ENCODE results near the gene UHMK1.
"Not testable (repeated sequence)": the region's sequence is repeated elsewhere in the genome, so short reads cannot be mapped to it uniquely, and the experiment has no call there.

UHMK1 gene

GRCh38 chr1:162565460-162565859 is 67.8 kb downstream of the UHMK1 start:
- H3K9ac ChIP-seq (ENCODE audit: low read length in 2 of 2), result no peak overlapping the region
- H3K9me3 ChIP-seq (ENCODE audit: control insufficient read depth in 2 of 2, low read length in 2 of 2), result no peaks in the 10 kb centered on the region
- no peak overlapping the region for H3K4me3 ChIP-seq (ENCODE audit: low read length in 2 of 2)
- peaks cover 7% of the 10 kb centered on the region for H3K4me1 ChIP-seq (ENCODE audit: control insufficient read depth, insufficient read depth, low read length)
- no peak overlapping the region for H3K27ac ChIP-seq (ENCODE audit: low read length)
- H3K36me3 ChIP-seq (ENCODE audit: control insufficient read depth in 2 of 2, insufficient read depth in 2 of 2, low read length in 2 of 2), result peaks cover 0 to 8% of the 10 kb centered on the region in 2 donors
- no peaks in the 10 kb centered on the region for H3K27me3 ChIP-seq (ENCODE audit: control insufficient read depth in 1 of 2, insufficient read depth in 2 of 2, low read length in 2 of 2)

DNA sequence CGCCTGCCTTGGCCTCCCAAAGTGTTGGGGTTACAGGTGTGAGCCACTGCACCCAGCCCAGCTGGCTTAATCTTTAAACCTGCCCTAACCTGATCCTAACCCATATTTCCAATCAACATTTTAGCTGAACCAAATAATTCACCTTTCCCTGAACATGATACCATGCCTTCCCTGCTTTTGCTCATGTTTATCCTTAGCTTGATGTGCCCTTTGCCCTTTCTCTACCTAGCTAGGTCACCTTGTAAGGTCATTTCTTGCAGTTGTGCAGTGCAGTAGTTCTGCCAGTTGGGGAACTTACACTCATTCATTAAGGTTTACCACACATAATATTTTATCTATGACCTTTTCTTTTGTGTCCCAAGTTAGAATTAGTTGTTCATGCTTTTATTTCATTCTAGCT is 69.3 kb downstream of the UHMK1 start:
- Histone ChIP-seq H3K27me3 (ENCODE audit: control insufficient read depth in 1 of 2, insufficient read depth in 2 of 2, low read length in 2 of 2) (no peaks in the 10 kb centered on the region), H3K4me1 (ENCODE audit: control insufficient read depth, insufficient read depth, low read length) (peaks cover 2% of the 10 kb centered on the region), H3K36me3 (ENCODE audit: control insufficient read depth in 2 of 2, insufficient read depth in 2 of 2, low read length in 2 of 2) (peaks cover 0 to 8% of the 10 kb centered on the region in 2 donors), H3K9me3 (ENCODE audit: control insufficient read depth in 2 of 2, low read length in 2 of 2) (no peaks in the 10 kb centered on the region), H3K27ac (ENCODE audit: low read length) (no peak overlapping the region), H3K4me3 (ENCODE audit: low read length in 2 of 2) (no peak overlapping the region), H3K9ac (ENCODE audit: low read length in 2 of 2) (no peak overlapping the region)

DNA sequence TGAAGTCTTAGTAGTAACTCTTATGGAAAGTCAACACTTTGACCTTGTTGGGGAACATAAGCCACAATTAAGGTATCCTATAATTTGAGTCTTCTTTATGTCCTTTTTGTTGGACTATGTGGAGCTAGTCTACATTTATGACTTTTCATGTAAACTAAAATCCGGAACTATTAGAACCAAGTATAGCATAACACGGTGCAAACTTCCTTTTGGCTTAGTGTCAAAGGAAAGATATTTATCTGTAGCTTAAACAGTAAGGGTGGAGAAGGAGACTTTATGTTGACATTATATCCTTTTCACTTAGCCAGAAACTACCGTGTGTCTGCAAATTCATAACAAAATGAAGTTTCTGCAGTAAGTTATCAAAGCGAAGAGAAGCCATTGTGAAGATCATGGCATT is 71.2 kb downstream of the UHMK1 start:
- Histone ChIP-seq H3K4me1 (ENCODE audit: control insufficient read depth, insufficient read depth, low read length) (no peaks in the 10 kb centered on the region), H3K27me3 (ENCODE audit: control insufficient read depth in 1 of 2, insufficient read depth in 2 of 2, low read length in 2 of 2) (no peaks in the 10 kb centered on the region), H3K27ac (ENCODE audit: low read length) (no peak overlapping the region), H3K4me3 (ENCODE audit: low read length in 2 of 2) (no peak overlapping the region), H3K9me3 (ENCODE audit: control insufficient read depth in 2 of 2, low read length in 2 of 2) (no peaks in the 10 kb centered on the region), H3K36me3 (ENCODE audit: control insufficient read depth in 2 of 2, insufficient read depth in 2 of 2, low read length in 2 of 2) (peaks cover 0 to 8% of the 10 kb centered on the region in 2 donors), H3K9ac (ENCODE audit: low read length in 2 of 2) (no peak overlapping the region)

GRCh38 chr1:162570718-162571117 is 73.1 kb downstream of the UHMK1 start:
- H3K27ac ChIP-seq (ENCODE audit: low read length), result no peak overlapping the region
- no peaks in the 10 kb centered on the region for H3K4me1 ChIP-seq (ENCODE audit: control insufficient read depth, insufficient read depth, low read length)
- H3K9me3 ChIP-seq (ENCODE audit: control insufficient read depth in 2 of 2, low read length in 2 of 2), result no peaks in the 10 kb centered on the region

GRCh38 chr1:162571121-162571520 is 73.5 kb downstream of the UHMK1 start:
- not testable (repeated sequence) for H3K36me3 ChIP-seq (ENCODE audit: control insufficient read depth in 2 of 2, insufficient read depth in 2 of 2, low read length in 2 of 2); H3K9ac ChIP-seq (ENCODE audit: low read length in 2 of 2); H3K27me3 ChIP-seq (ENCODE audit: control insufficient read depth in 1 of 2, insufficient read depth in 2 of 2, low read length in 2 of 2); H3K4me1 ChIP-seq (ENCODE audit: control insufficient read depth, insufficient read depth, low read length); H3K9me3 ChIP-seq (ENCODE audit: control insufficient read depth in 2 of 2, low read length in 2 of 2); H3K27ac ChIP-seq (ENCODE audit: low read length); H3K4me3 ChIP-seq (ENCODE audit: low read length in 2 of 2)

More at GRCh38 chr1:162570718-162571117, 73.1 kb downstream of the UHMK1 start:
- Histone ChIP-seq H3K4me3 (ENCODE audit: low read length in 2 of 2) (no peak overlapping the region), H3K36me3 (ENCODE audit: control insufficient read depth in 2 of 2, insufficient read depth in 2 of 2, low read length in 2 of 2) (peaks cover 0 to 8% of the 10 kb centered on the region in 2 donors), H3K9ac (ENCODE audit: low read length in 2 of 2) (no peak overlapping the region), H3K27me3 (ENCODE audit: control insufficient read depth in 1 of 2, insufficient read depth in 2 of 2, low read length in 2 of 2) (no peaks in the 10 kb centered on the region)

GRCh38 chr1:162571696-162572095 is 74.1 kb downstream of the UHMK1 start:
- H3K36me3 ChIP-seq (ENCODE audit: control insufficient read depth in 2 of 2, insufficient read depth in 2 of 2, low read length in 2 of 2), result peaks cover 0 to 9% of the 10 kb centered on the region in 2 donors
- H3K9ac ChIP-seq (ENCODE audit: low read length in 2 of 2), result no peak overlapping the region
- no peaks in the 10 kb centered on the region for H3K9me3 ChIP-seq (ENCODE audit: control insufficient read depth in 2 of 2, low read length in 2 of 2)
- H3K4me3 ChIP-seq (ENCODE audit: low read length in 2 of 2), result no peak overlapping the region
- H3K27ac ChIP-seq (ENCODE audit: low read length), result no peak overlapping the region
- no peaks in the 10 kb centered on the region for H3K4me1 ChIP-seq (ENCODE audit: control insufficient read depth, insufficient read depth, low read length)
- H3K27me3 ChIP-seq (ENCODE audit: control insufficient read depth in 1 of 2, insufficient read depth in 2 of 2, low read length in 2 of 2), result no peaks in the 10 kb centered on the region

DNA sequence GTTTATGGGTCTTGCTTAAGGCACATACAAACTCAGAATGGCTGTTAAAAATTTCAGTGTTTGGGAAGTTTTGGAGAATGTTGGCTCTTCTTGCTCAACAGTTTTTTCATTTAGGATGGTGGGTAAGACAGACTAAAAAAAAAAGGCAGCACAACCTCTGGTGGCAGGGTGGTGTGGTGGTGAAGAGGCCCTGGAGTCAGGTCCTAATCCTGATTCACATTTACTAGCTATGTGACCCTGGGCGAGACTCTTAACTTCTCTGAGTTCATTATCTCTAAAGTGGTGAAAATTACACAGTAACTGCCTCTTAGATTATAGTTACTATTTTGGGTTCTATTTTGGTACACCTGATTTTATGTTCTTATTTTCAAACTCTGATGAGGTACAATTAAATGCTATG is 75.5 kb downstream of the UHMK1 start:
- H3K36me3 ChIP-seq (ENCODE audit: control insufficient read depth in 2 of 2, insufficient read depth in 2 of 2, low read length in 2 of 2), result peaks cover 4 to 8% of the 10 kb centered on the region in 2 donors
- no peak overlapping the region for H3K27ac ChIP-seq (ENCODE audit: low read length)
- H3K9ac ChIP-seq (ENCODE audit: low read length in 2 of 2), result no peak overlapping the region
- H3K27me3 ChIP-seq (ENCODE audit: control insufficient read depth in 1 of 2, insufficient read depth in 2 of 2, low read length in 2 of 2), result no peaks in the 10 kb centered on the region
- H3K4me3 ChIP-seq (ENCODE audit: low read length in 2 of 2), result no peak overlapping the region
- no peaks in the 10 kb centered on the region for H3K4me1 ChIP-seq (ENCODE audit: control insufficient read depth, insufficient read depth, low read length)
- no peaks in the 10 kb centered on the region for H3K9me3 ChIP-seq (ENCODE audit: control insufficient read depth in 2 of 2, low read length in 2 of 2)

DNA sequence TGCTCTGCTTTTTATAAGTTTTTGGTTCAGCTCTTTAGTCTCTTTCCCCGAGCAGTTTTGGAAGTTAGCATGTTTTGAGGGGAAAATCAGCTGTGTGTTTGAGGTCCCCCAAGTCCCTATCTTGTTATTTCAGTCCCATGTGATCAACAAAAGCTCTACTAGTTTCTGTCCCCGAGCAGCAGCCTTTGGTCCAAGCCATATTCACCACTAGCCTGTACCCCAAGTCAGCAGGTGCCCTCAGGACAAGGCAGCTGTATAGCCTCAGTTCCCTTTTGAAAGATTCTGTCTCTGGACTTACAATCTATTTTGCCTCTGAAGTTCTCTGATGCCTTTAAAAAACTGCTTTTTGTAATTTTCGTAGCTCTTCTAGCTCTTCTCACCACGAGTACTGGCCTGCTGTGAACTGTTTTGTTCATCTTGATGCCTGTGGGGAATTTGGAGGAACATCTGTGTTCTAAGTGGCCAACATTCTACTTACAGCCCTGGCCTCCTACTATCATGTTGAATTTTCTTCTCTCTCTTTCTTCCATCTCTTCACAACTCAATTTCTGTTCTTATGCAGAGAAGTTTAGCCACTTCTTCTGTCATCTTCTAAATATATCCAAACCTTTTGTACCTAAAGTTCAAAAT is 80.6 kb downstream of the UHMK1 start:
- Histone ChIP-seq H3K9me3 (ENCODE audit: control insufficient read depth in 2 of 2, low read length in 2 of 2) (no peaks in the 10 kb centered on the region), H3K27ac (ENCODE audit: low read length) (no peak overlapping the region), H3K4me3 (ENCODE audit: low read length in 2 of 2) (no peak overlapping the region), H3K4me1 (ENCODE audit: control insufficient read depth, insufficient read depth, low read length) (no peaks in the 10 kb centered on the region), H3K27me3 (ENCODE audit: control insufficient read depth in 1 of 2, insufficient read depth in 2 of 2, low read length in 2 of 2) (no peaks in the 10 kb centered on the region), H3K36me3 (ENCODE audit: control insufficient read depth in 2 of 2, insufficient read depth in 2 of 2, low read length in 2 of 2) (peaks cover 8 to 18% of the 10 kb centered on the region in 2 donors), H3K9ac (ENCODE audit: low read length in 2 of 2) (no peak overlapping the region)

DNA sequence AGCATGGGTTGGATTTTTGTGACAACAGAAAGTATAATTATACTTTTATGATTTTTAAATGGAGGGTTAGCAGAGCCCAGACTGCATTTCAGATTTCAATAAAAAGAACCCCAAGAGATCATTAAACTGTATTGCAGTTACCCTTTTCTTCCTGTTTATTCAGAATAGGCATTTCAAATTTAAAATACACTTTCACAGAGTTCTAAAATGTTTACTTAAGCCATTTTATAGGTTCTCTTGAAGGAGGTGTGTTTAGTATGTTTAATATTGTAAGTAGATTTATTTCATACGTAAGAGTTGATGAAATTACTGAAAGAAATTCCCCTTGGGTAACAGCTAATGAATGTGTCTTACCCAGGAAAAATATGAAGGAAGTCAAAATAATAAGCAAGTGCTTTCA is 81.3 kb downstream of the UHMK1 start:
- no peaks in the 10 kb centered on the region for H3K27me3 ChIP-seq (ENCODE audit: control insufficient read depth in 1 of 2, insufficient read depth in 2 of 2, low read length in 2 of 2)
- H3K9me3 ChIP-seq (ENCODE audit: control insufficient read depth in 2 of 2, low read length in 2 of 2), result no peaks in the 10 kb centered on the region
- no peak overlapping the region for H3K4me3 ChIP-seq (ENCODE audit: low read length in 2 of 2)
- H3K9ac ChIP-seq (ENCODE audit: low read length in 2 of 2), result no peak overlapping the region
- peaks cover 8 to 18% of the 10 kb centered on the region in 2 donors for H3K36me3 ChIP-seq (ENCODE audit: control insufficient read depth in 2 of 2, insufficient read depth in 2 of 2, low read length in 2 of 2)
- H3K4me1 ChIP-seq (ENCODE audit: control insufficient read depth, insufficient read depth, low read length), result no peaks in the 10 kb centered on the region
- no peak overlapping the region for H3K27ac ChIP-seq (ENCODE audit: low read length)

All from stomach smooth muscle (tissue), 2 donors.